ENCODE measurements around the gene CDH15. TPM values are rescaled to one million over a fixed set of nuclear protein-coding genes. Genes with fewer than 3 reads are reported as not detected.

Gene CDH15
- polyA plus RNA-seq, 1 donor from 2014 or later = not detected

DNA sequence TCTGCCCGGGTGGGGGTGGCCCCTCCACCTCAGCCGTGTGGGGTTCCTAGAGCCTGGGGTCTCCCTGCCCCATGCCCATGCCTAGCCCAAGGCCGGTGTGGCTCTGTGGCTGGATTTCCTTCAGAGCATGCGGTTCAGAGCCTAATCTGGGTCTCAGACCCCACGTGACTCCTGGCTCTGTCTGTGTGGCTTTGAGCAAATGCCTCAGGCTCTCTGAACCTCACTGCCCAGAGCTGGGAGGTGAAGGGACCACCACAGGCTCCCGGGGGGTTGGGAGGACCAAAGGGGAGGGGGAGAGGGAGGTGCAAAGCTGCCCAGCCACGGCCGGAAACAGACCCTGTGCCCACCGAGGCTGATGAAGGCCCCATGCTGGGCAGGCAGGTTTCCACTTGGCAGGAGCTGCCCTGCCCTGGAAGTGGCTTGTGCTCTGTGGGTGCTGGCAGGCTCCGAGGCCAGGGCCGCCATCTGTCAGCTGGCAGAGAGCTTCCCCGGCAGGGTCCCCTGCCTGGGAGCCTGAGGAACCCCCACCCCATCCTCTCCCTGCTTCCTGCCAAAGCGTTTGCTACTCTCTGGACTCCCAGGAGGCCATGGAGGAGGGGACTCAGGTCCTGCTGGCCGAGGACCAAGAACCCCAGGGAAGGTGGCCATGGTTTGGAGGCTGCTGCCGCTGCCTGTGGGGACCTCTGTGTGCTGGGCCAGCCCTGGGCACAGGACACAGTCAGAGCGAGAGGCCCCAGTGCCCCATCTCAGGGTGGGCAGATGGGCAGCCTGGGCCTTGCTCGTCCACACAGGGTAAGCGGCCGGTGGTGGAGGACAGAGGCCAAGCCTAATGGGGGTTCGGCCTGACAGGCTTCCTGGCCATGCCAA is 4.0 kb downstream of the CDH15 start:
- Histone ChIP-seq H3K9me3 (ENCODE audit: low read length) (no peaks in the 10 kb centered on the region), H3K4me2 (ENCODE audit: low read length) (no peak overlapping the region), H3F3A (ENCODE audit: insufficient read depth, low read length, poor library complexity, severe bottlenecking) (no peaks in the 10 kb centered on the region), H3K79me2 (replicated peaks; ENCODE audit: insufficient read depth, low read length) (no peaks in the 10 kb centered on the region), H3K36me3 (ENCODE audit: insufficient read depth, low read length) (no peaks in the 10 kb centered on the region), H4K20me1 (ENCODE audit: insufficient read depth) (no peaks in the 10 kb centered on the region), H3K9me2 (ENCODE audit: insufficient read depth, low read length) (no peaks in the 10 kb centered on the region), H3K4me3 (ENCODE audit: low read length) (no peak overlapping the region), H3K27me3 (ENCODE audit: insufficient read depth, low read depth, low read length) (peaks cover 6% of the 10 kb centered on the region), H3K9ac (ENCODE audit: low read length) (no peak overlapping the region), H3K27ac (ENCODE audit: low read length) (no peak overlapping the region), H2AFZ (ENCODE audit: low read depth, low read length) (no peak overlapping the region)
- TF ChIP-seq EZH2 (IDR thresholded peaks at IDR 0.05; ENCODE audit: borderline replicate concordance, insufficient read depth, low read length, poor library complexity, severe bottlenecking) (no peak), EP300 (conservative IDR thresholded peaks at IDR 0.05; ENCODE audit: poor library complexity, severe bottlenecking) (no peak), POLR2AphosphoS5 (IDR thresholded peaks at IDR 0.05) (no peak), TAF1 (IDR thresholded peaks at IDR 0.05; ENCODE audit: low read depth) (no peak), REST (IDR thresholded peaks at IDR 0.05; ENCODE audit: borderline replicate concordance) (no peak), MXI1 (conservative IDR thresholded peaks at IDR 0.05; ENCODE audit: poor library complexity, severe bottlenecking) (no peak), RAD21 (conservative IDR thresholded peaks at IDR 0.05) (no peak), SMC3 (conservative IDR thresholded peaks at IDR 0.05; ENCODE audit: poor library complexity) (no peak)
- TF ChIP-seq, protein P1, sequence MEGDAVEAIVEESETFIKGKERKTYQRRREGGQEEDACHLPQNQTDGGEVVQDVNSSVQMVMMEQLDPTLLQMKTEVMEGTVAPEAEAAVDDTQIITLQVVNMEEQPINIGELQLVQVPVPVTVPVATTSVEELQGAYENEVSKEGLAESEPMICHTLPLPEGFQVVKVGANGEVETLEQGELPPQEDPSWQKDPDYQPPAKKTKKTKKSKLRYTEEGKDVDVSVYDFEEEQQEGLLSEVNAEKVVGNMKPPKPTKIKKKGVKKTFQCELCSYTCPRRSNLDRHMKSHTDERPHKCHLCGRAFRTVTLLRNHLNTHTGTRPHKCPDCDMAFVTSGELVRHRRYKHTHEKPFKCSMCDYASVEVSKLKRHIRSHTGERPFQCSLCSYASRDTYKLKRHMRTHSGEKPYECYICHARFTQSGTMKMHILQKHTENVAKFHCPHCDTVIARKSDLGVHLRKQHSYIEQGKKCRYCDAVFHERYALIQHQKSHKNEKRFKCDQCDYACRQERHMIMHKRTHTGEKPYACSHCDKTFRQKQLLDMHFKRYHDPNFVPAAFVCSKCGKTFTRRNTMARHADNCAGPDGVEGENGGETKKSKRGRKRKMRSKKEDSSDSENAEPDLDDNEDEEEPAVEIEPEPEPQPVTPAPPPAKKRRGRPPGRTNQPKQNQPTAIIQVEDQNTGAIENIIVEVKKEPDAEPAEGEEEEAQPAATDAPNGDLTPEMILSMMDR (IDR thresholded peaks at IDR 0.05; ENCODE audit: poor library complexity, severe bottlenecking) = no peak

- Histone ChIP-seq H3K27ac (ENCODE audit: low read length) (no peak overlapping the region), H2AFZ (ENCODE audit: low read depth, low read length) (no peak overlapping the region), H3K79me2 (replicated peaks; ENCODE audit: insufficient read depth, low read length) (no peaks in the 10 kb centered on the region), H3K4me3 (ENCODE audit: low read length) (no peak overlapping the region), H3K27me3 (ENCODE audit: insufficient read depth, low read depth, low read length) (no peaks in the 10 kb centered on the region), H3F3A (ENCODE audit: insufficient read depth, low read length, poor library complexity, severe bottlenecking) (no peaks in the 10 kb centered on the region), H3K36me3 (ENCODE audit: insufficient read depth, low read length) (no peaks in the 10 kb centered on the region), H3K4me2 (ENCODE audit: low read length) (no peak overlapping the region), H3K9me2 (ENCODE audit: insufficient read depth, low read length) (no peaks in the 10 kb centered on the region), H4K20me1 (ENCODE audit: insufficient read depth) (no peaks in the 10 kb centered on the region), H3K9me3 (ENCODE audit: low read length) (no peaks in the 10 kb centered on the region), H3K9ac (ENCODE audit: low read length) (no peak overlapping the region)
- TF ChIP-seq MXI1 (conservative IDR thresholded peaks at IDR 0.05; ENCODE audit: poor library complexity, severe bottlenecking) (no peak), REST (IDR thresholded peaks at IDR 0.05; ENCODE audit: borderline replicate concordance) (no peak), POLR2AphosphoS5 (IDR thresholded peaks at IDR 0.05) (no peak), RAD21 (conservative IDR thresholded peaks at IDR 0.05) (no peak), TAF1 (IDR thresholded peaks at IDR 0.05; ENCODE audit: low read depth) (no peak), SMC3 (conservative IDR thresholded peaks at IDR 0.05; ENCODE audit: poor library complexity) (no peak), EZH2 (IDR thresholded peaks at IDR 0.05; ENCODE audit: borderline replicate concordance, insufficient read depth, low read length, poor library complexity, severe bottlenecking) (no peak), EP300 (conservative IDR thresholded peaks at IDR 0.05; ENCODE audit: poor library complexity, severe bottlenecking) (no peak)
- TF ChIP-seq, protein P1 (IDR thresholded peaks at IDR 0.05; ENCODE audit: poor library complexity, severe bottlenecking) = no peak
Measured at GRCh38 chr16:89176147-89176690, 4.7 kb downstream of the CDH15 start.

Measured in neural cell (in vitro differentiated cells).